Measurements from ENCODE around the gene SNRNP25.

SNRNP25 gene

DNA sequence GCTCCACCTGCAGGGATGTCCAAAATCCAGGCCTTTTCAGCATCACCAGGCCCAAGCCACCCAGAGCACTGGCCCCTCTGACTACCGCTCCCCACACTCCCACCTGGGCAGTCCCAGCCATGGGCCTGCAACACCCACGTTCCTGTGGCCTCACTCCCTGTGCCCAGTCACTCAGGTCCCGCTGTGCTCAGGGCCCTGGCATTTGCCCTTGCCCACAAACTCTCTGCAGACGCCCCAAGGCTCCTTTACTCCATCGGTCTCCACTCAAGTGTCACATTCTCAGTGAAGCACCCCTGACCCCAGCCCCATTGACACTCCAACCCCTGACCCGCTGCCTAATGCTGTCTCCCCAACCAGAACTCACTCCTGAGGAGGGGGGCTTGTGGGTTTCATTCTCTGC, 48.0 kb downstream of the SNRNP25 start:
- no peak for DNase-seq (ENCODE audit: low read depth, low spot score)

DNA sequence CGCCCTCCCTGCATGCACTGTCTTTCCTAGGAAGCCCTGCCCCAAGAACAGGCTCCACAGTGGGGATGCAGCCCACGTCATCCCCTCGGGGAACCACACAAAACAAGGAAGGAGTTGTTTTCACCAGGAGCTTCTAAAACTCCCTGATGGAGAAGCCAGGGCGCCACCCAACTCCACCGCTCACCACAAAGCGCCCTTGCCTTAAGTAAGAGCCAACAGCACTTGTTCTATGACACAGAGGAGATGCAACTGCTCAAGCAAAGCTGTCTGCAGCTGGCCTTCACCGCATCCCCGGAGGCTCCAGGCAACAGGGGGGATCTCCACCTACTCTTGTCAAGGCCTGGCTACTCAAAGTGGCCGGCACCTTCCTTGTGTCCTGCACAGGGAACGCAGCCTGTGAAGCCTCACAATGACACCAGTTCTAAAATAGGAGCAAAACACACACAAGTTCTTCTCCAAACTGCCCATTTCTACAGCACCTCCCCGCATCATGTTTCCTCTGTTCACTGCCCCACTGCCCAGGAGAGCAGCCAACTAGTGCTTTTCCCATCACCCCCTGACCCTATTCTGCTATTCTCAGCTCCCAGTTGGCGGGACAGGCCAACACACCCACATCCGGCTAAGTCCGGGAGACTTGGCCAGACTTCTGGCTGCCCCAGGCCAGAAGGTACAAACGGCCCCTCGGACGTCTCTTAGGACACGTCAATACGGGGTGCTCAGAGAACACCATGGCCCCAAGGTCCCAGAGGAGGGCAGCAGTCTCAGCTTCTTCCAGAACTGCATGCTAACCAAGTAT, 48.6 kb downstream of the SNRNP25 start:
- no peak for DNase-seq (ENCODE audit: low read depth, low spot score)

DNA sequence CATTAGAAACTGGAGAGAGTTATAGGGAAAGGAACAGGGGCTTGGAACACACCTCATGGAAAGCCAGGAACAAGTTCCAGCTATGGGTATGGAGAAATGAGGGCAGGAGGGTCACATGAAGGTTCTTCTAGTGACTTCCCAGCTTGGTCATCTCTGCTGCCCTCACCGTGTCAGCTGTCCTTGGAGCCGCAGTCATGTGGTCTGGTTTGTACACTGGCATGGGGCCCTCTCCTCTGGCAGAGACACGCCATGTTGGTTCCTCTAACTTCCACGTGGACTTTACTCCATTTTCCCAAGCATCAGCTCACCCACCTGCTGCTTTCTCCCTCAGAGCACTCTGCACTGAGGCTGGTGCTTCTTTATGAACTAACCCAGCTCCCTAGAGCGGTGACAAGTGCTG, 50.7 kb downstream of the SNRNP25 start:
- DNase-seq (ENCODE audit: low read depth, low spot score) = no peak

DNA sequence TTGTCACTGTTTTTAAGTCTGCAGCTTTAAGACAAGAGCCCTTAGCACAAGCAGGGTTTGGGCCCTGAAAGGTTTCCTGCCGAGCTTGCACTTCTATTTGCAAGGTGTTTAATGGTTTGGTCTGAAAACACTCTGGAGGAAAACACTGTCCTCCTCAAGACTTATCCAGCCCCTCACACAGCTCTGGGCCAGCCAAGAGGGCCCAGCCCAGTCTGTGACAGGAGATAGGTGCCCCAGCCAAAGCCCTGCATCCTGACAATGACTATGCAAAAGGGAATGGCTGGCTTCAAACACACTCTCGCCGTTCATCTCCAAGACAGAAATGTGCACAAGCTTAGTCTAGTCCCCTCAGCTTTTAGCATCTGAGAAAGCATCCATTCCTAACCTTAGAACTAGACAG, 51.3 kb downstream of the SNRNP25 start:
- DNase-seq (ENCODE audit: low read depth, low spot score) = no peak

DNA sequence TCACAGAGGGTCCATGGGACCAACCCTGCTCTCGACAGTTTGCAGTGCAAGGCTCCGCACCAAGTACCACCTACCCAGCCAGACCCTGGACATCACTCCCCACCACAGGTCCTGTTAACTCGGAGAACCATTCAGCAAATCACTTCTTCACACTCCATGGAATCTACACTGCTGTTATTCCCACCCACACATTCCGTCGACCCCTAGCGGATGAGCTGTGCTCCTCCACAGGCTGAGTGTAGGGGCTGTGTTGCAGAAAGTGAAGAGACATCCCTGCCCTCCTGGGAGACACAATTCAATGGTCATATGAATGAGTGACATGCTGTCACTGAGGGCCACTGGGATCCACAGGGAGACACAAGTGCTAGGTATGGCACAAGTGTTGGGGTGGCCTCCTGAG, 51.9 kb downstream of the SNRNP25 start:
- no peak for DNase-seq (ENCODE audit: low read depth, low spot score)

DNA sequence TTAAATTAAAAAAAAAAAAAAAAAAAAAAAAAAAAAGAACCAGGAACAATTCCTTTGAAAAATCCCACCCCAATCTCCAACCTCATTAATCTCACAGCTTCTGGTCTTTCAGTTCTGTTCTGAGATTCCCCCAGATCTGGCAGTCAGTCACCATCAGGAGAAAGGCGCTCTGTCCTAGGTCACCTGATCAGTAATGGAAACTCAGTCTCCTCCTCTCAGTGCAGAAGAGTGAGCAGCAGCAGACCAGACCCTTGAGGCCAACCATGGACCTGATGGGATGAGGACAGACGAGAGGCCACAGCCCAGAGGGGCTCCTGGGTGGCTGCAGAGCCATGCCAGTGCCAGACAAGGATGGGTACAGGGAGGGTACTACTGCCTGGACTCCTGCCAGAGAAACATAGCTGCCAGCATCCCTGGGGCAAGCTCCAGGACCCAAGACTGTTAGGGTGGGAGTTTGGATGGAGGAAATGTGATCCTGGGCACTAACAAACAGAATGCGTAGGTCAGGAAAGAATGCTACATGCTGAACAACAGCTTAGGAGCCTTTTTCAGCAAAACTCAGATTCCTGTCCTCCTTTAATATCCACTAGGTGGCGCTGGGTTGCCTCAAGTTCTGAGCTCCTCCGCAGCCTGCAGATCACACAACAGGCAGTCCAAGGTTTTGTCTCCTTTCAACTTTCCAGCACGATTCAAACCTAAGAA, 53.1 kb downstream of the SNRNP25 start:
- no peak for DNase-seq (ENCODE audit: low read depth, low spot score)

Measured in activated naive CD8-positive, alpha-beta T cell treated with anti-CD3 and anti-CD28 coated beads, Interleukin-2, amount 50 U/mL, for 16 hours (primary cell).